IMR-90 (cell line): Measurements from ENCODE around the gene CEP162. TPM values are rescaled to one million over a fixed set of nuclear protein-coding genes. Genes with fewer than 3 reads are reported as not detected.

Source experiments
- ATAC-seq: fragments of 200-7000 bp; cut with Tn5 transposase; 2 replicates; pipeline ENCODE4 v1.9.1; 2020; ENCODE audit warnings: low read depth, mild to moderate bottlenecking, moderate library complexity
- BruUV-seq: library from RNA; stranded (reverse); fragments of 400-500 nt; replicated peaks from 2 replicates; lab custom pipeline; 2021; lab: Mats Ljungman, UMichigan
- CTCF ChIA-PET: fragments of 300-600 bp; formaldehyde crosslinking; extraction: SDS; loops from one replicate; lab custom pipeline; 2021; ENCODE audit warnings: antibody characterized with exemption; lab: Yijun Ruan, JAX
- POLR2A ChIA-PET: fragments of 300-600 bp; sonication (Branson Sonifier 250); formaldehyde crosslinking; loops from one replicate; lab custom pipeline; 2022; ENCODE audit warnings: antibody characterized with exemption; ENCODE audit not compliant: unreplicated experiment; lab: Charles Lee
- DNase-seq: peaks from one replicate; pipeline ENCODE4 v3.0.0; 2013
- H2AFZ ChIP-seq: replicated peaks from 2 replicates; pipeline ENCODE3; 2013; ENCODE audit warnings: low read length, mild to moderate bottlenecking; ENCODE audit not compliant: poor library complexity
- H2AK5ac ChIP-seq: 2 replicates; pipeline ENCODE4 v1.6.1; 2013; ENCODE audit warnings: low read depth, low read length, inconsistent platforms
- H2AK9ac ChIP-seq: replicated peaks from 2 replicates; pipeline ENCODE3; 2013; ENCODE audit warnings: mild to moderate bottlenecking, low read depth, low read length, moderate library complexity; ENCODE audit not compliant: poor library complexity
- H2BK120ac ChIP-seq: 2 replicates; pipeline ENCODE4 v1.6.1; 2013; ENCODE audit warnings: low read depth, low read length, inconsistent platforms
- H2BK15ac ChIP-seq: 3 replicates; pipeline ENCODE4 v1.6.1; 2013; ENCODE audit warnings: low read depth, low read length, inconsistent platforms
- H2BK20ac ChIP-seq: 2 replicates; pipeline ENCODE4 v1.6.1; 2013; ENCODE audit warnings: low read depth, mild to moderate bottlenecking, inconsistent platforms, low read length, moderate library complexity
- H2BK5ac ChIP-seq: 2 replicates; pipeline ENCODE4 v1.6.1; 2013; ENCODE audit warnings: mild to moderate bottlenecking, low read depth, low read length, inconsistent platforms; ENCODE audit not compliant: poor library complexity, severe bottlenecking
- H3K14ac ChIP-seq: replicated peaks from 2 replicates; pipeline ENCODE4 v1.6.1; 2013; ENCODE audit warnings: low read depth, low read length, inconsistent platforms
- H3K18ac ChIP-seq: 2 replicates; pipeline ENCODE4 v1.6.1; 2013; ENCODE audit warnings: low read depth, low read length, control low read depth
- H3K23ac ChIP-seq: 2 replicates; pipeline ENCODE4 v1.6.1; 2013; ENCODE audit warnings: low read depth, low read length, inconsistent platforms
- H3K27ac ChIP-seq: 2 replicates; pipeline ENCODE4 v1.5.1; 2013; ENCODE audit warnings: mild to moderate bottlenecking, control low read depth, low read length; ENCODE audit not compliant: insufficient read depth
- H3K27me3 ChIP-seq: 2 replicates; pipeline ENCODE4 v1.6.1; 2013; ENCODE audit warnings: low read length; ENCODE audit not compliant: control insufficient read depth, insufficient read depth
- H3K36me3 ChIP-seq: 2 replicates; pipeline ENCODE4 v1.6.1; 2013; ENCODE audit warnings: low read length, mixed read lengths; ENCODE audit not compliant: control insufficient read depth, insufficient read depth
- H3K4ac ChIP-seq: 2 replicates; pipeline ENCODE4 v1.6.1; 2013; ENCODE audit warnings: low read depth, low read length, inconsistent platforms
- H3K4me1 ChIP-seq: 2 replicates; pipeline ENCODE4 v1.6.1; 2013; ENCODE audit warnings: low read length, mixed read lengths; ENCODE audit not compliant: control insufficient read depth, insufficient read depth
- H3K4me2 ChIP-seq: 2 replicates; pipeline ENCODE4 v1.6.1; 2013; ENCODE audit warnings: low read depth, mild to moderate bottlenecking, control low read depth, low read length, moderate library complexity
- H3K4me3 ChIP-seq: 2 replicates; pipeline ENCODE4 v1.5.1; 2013; ENCODE audit warnings: low read depth, mild to moderate bottlenecking, control low read depth, low read length, moderate library complexity; ENCODE audit not compliant: insufficient read depth
- H3K56ac ChIP-seq: 2 replicates; pipeline ENCODE4 v1.6.1; 2013; ENCODE audit warnings: low read length, inconsistent platforms; ENCODE audit not compliant: insufficient read depth; ENCODE audit errors: extremely low read depth
- H3K79me1 ChIP-seq, 2 experiments: 2 replicates each; pipeline ENCODE4 v1.6.1; 2013; ENCODE audit warnings: low read length in 2 of 2, inconsistent platforms in 1 of 2, low read depth in 1 of 2
- H3K9ac ChIP-seq: 2 replicates; pipeline ENCODE4 v1.6.1; 2013; ENCODE audit warnings: low read depth, low read length, control low read depth
- H3K9me1 ChIP-seq: 2 replicates; pipeline ENCODE4 v1.6.1; 2013; ENCODE audit warnings: low read length, inconsistent platforms; ENCODE audit not compliant: insufficient read depth
- H3K9me3 ChIP-seq: 2 replicates; pipeline ENCODE4 v1.6.1; 2013; ENCODE audit warnings: low read length; ENCODE audit not compliant: control insufficient read depth, insufficient read depth
- H4K20me1 ChIP-seq: 2 replicates; pipeline ENCODE4 v1.6.1; 2013; ENCODE audit warnings: low read length, inconsistent platforms; ENCODE audit not compliant: insufficient read depth
- H4K5ac ChIP-seq: 2 replicates; pipeline ENCODE4 v1.6.1; 2013; ENCODE audit warnings: mild to moderate bottlenecking, low read depth, low read length, control low read depth
- H4K8ac ChIP-seq, 2 experiments: 2 replicates each; pipeline ENCODE4 v1.6.1; 2013; ENCODE audit warnings: low read depth in 2 of 2, low read length in 2 of 2, control low read depth in 1 of 2, inconsistent platforms in 1 of 2
- H4K91ac ChIP-seq: 2 replicates; pipeline ENCODE4 v1.6.1; 2013; ENCODE audit warnings: low read depth, low read length, inconsistent platforms; ENCODE audit not compliant: insufficient read depth
- BHLHE40 ChIP-seq: fragments of 150-350 bp; IDR thresholded peaks from 2 replicates; pipeline ENCODE4 v1.6.1; 2016; ENCODE audit warnings: mild to moderate bottlenecking, low read depth, low read length
- CEBPB ChIP-seq: IDR thresholded peaks from 2 replicates; pipeline ENCODE4 v1.6.1; 2012; ENCODE audit warnings: low read depth, low read length, improper control_type of control experiment
- CHD1 ChIP-seq: IDR thresholded peaks from 2 replicates; pipeline ENCODE4 v1.6.1; 2012; ENCODE audit warnings: low read depth, low read length, improper control_type of control experiment
- MAFK ChIP-seq: IDR thresholded peaks from 2 replicates; pipeline ENCODE4 v1.6.1; 2012; ENCODE audit warnings: low read depth, low read length, improper control_type of control experiment
- MAZ ChIP-seq: IDR thresholded peaks from 2 replicates; pipeline ENCODE4 v1.6.1; 2012; ENCODE audit warnings: low read depth, mild to moderate bottlenecking, low read length, improper control_type of control experiment, moderate library complexity, borderline replicate concordance
- MXI1 ChIP-seq: IDR thresholded peaks from 2 replicates; pipeline ENCODE4 v1.6.1; 2012; ENCODE audit warnings: low read depth, mild to moderate bottlenecking, low read length, moderate library complexity, borderline replicate concordance
- POLR2A ChIP-seq: IDR thresholded peaks from 2 replicates; pipeline ENCODE4 v1.6.1; 2012; ENCODE audit warnings: mild to moderate bottlenecking, low read depth, low read length
- RAD21 ChIP-seq: IDR thresholded peaks from 2 replicates; pipeline ENCODE4 v1.6.1; 2012; ENCODE audit warnings: low read length, improper control_type of control experiment
- RFX5 ChIP-seq: IDR thresholded peaks from 2 replicates; pipeline ENCODE4 v1.8.0; 2012; ENCODE audit warnings: low read depth, mild to moderate bottlenecking, low read length, moderate library complexity
- SMC3 ChIP-seq: fragments of 150-350 bp; IDR thresholded peaks from 2 replicates; pipeline ENCODE4 v1.6.1; 2016; ENCODE audit warnings: low read depth, mild to moderate bottlenecking, antibody characterized with exemption, low read length, moderate library complexity
- WGBS, 2 experiments: methylation state at CpG; one replicate each; pipeline versions ENCODE4 v1.1.5 to v1.1.7; 2013; ENCODE audit warnings: missing lambda C conversion rate in 2 of 2; ENCODE audit not compliant: insufficient read length in 1 of 2; ENCODE audit errors: extremely low coverage in 2 of 2; 5-methylcytosine and 5-hydroxymethylcytosine counted together
- dilution Hi-C: fragments of 300-500 bp; cut with HindIII; formaldehyde crosslinking; loops from one replicate; pipeline ENCODE4 v1.14.3; 2018; ENCODE audit warnings: low sequenced_read_pairs; ENCODE audit not compliant: unreplicated experiment
- in situ Hi-C: fragments of 300-500 bp; cut with MboI; formaldehyde crosslinking; loops from 3 replicates; pipeline ENCODE4 v1.14.3; 2019; ENCODE audit warnings: low sequenced_read_pairs, inconsistent platforms, mixed read lengths
- intact Hi-C: fragments of 100-400 bp; cut with micrococcal nuclease; formaldehyde crosslinking; loops from 2 replicates; pipeline ENCODE4 v1.10.0; 2022
- polyA plus RNA-seq, 3 experiments: library from polyadenylated mRNA; depleted of rRNA; stranded (reverse); fragments of >200 nt; gene quantifications; 2 replicates each; pipeline ENCODE4 v1.2.3, GENCODE V29; 2012; ENCODE audit warnings: low replicate concordance in 1 of 3
- total RNA-seq: library from RNA; depleted of rRNA; stranded (reverse); fragments of >200 nt; gene quantifications from 2 replicates; pipeline ENCODE4 v1.2.3, GENCODE V29; 2012
- TF ChIP-seq, protein P1 (sequence below): fragments of 150-350 bp; IDR thresholded peaks from 2 replicates; pipeline ENCODE4 v1.6.1; 2016; ENCODE audit warnings: low read depth, mild to moderate bottlenecking, low read length, moderate library complexity, borderline replicate concordance

CEP162 gene
- total and polyA plus RNA-seq, 2 of the 4 experiments (the other 2 are of a cell fraction), result 1.2 to 1.6 TPM

DNA sequence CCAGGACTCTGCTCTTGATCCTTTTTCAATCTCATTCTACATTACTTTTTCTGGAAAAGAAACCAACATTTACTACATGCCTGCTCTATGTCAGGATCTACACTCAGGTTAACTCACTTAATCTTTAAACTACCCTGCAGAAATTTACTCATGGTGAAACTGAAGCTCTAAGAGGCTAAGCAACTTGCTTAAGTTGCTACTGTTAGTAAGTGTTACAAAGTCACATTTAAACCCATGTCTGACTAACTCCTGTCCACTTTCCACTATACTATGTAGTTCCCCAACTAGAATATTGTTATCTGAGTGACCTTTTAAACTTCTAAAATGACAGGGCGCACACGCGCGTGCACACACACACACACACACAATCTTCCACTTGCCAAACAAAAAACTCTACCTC lies 5.0 kb downstream of the CEP162 start:
- Histone ChIP-seq H3K4me1 (no peaks in the 10 kb centered on the region), H4K8ac (no peak overlapping the region), H2AK9ac (no peak overlapping the region), H3K79me1 (peaks cover 4% of the 10 kb centered on the region in 2 experiments; a peak in 1 of 4 replicates), H3K23ac (no peak overlapping the region), H3K9ac (no peak overlapping the region), H2BK15ac (no peak overlapping the region), H4K91ac (no peak overlapping the region), H3K18ac (no peak overlapping the region), H2BK20ac (no peak overlapping the region), H2AFZ (no peak overlapping the region), H3K4me3 (no peak overlapping the region), H3K27me3 (no peaks in the 10 kb centered on the region), H3K4ac (no peak overlapping the region), H3K36me3 (no peaks in the 10 kb centered on the region), H3K56ac (no peak overlapping the region), H2AK5ac (no peak overlapping the region), H3K27ac (no peak overlapping the region), H2BK5ac (no peak overlapping the region), H3K4me2 (no peak overlapping the region), H3K9me3 (no peaks in the 10 kb centered on the region), H4K5ac (no peak overlapping the region), H3K9me1 (no peaks in the 10 kb centered on the region), H4K20me1 (no peaks in the 10 kb centered on the region), H3K14ac (no peak overlapping the region), H2BK120ac (no peak overlapping the region)
- no CpG with 5 or more reads among the region's 4 CpGs for WGBS, 2 experiments
- TF ChIP-seq CEBPB (no peak), RAD21 (no peak), POLR2A (no peak), RFX5 (no peak), CHD1 (no peak), MXI1 (no peak), MAFK (no peak), SMC3 (no peak), MAZ (no peak), BHLHE40 (no peak)
- TF ChIP-seq, protein P1, sequence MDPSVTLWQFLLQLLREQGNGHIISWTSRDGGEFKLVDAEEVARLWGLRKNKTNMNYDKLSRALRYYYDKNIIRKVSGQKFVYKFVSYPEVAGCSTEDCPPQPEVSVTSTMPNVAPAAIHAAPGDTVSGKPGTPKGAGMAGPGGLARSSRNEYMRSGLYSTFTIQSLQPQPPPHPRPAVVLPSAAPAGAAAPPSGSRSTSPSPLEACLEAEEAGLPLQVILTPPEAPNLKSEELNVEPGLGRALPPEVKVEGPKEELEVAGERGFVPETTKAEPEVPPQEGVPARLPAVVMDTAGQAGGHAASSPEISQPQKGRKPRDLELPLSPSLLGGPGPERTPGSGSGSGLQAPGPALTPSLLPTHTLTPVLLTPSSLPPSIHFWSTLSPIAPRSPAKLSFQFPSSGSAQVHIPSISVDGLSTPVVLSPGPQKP, result no peak
- intact Hi-C loops, result loop anchor here (5.0 kb wide), 1 partner anchor 685 kb away; no protein-coding TSS in a partner anchor
- dilution Hi-C loops, result no loop called here
- no TSS peak for BruUV-seq
- in situ Hi-C loops, result loop anchor here (5.0 to 25.0 kb wide), 2 partner anchors 330 to 610 kb away; no protein-coding TSS in a partner anchor
- ChIA-PET CTCF (interaction anchor here (0.6 to 1.1 kb wide), 3 partner anchors 21 to 607 kb away, joined by 3 to 5 read pairs (median 4); no protein-coding TSS in a partner anchor), POLR2A (no interaction called here)
- ATAC-seq (no peak), DNase-seq (no peak)
